Forelimb muscle (tissue), 1 donor: ENCODE data around the gene GPR141. TPM values are rescaled to one million over a fixed set of nuclear protein-coding genes. Genes with fewer than 3 reads are reported as not detected.

Experiments used
- DNase-seq: peaks from one replicate; pipeline ENCODE4 v3.0.0-alpha.2; 2013; ENCODE audit warnings: low read depth
- polyA plus RNA-seq: library from polyadenylated mRNA; unstranded; fragments of 120-200 nt; gene quantifications from one replicate; pipeline ENCODE4 v1.2.1, GENCODE V29; 2013; ENCODE audit not compliant: insufficient read length

GPR141 gene
- polyA plus RNA-seq, 1 donor: 0.40 TPM

DNA sequence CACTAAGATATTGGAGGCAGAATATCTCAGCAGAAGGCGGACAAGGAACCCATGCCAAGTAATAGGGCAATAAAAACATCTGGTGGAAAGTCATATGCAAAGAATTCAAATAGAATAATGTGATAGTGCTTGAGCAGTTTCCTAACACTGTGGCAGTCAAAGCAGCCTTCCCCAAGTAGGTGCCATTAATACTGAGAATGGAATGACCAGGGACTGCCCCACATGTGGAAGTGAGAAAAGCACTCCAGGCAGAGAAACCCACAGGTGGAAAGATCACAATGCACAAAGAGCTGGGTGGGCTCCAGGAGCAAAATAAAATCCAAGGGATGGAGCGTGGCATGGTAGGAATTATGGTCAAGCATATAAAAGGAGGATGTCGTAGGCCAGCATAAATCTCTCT is 100.4 kb downstream of the GPR141 start:
- no peak for DNase-seq

DNA sequence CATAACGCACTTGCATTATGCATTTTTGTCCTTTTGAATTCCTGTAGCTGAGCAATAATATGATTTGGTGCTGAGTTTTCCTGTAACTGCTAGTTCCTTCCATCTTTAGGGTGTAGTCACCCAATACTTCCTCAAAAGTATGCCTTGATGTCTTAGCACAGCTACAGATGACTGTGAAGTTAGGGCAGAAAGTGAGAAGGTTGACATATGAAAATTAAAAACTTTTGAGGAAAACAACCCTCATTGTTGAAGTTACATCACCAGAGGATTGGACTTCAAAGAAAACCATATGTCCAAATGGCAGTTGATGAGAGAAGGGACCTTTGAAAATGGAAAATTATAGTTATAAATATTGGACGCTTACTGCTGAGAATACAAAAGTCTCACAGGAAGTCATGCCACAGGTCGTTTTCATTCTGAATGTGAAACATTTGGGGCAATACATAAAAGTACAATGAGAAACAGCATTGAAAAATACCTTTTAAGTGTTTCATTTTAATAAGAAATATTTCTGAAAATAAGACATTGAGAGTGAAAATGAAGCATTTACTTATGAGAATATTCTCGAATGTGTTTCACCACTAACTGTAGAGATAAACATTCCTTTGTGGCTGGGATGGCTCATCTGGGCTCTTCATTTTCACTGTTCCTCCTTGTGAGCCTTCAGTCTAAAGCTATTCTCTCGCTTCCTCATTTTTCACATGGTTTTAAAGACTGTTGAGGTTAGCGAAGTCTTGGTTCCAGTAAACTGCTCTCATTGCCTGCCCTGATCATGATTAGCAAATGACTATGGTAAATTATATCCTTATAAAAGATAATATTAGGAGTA is 103.4 kb downstream of the GPR141 start:
- DNase-seq: no peak

Other genes with a start within 250 kb of the GPR141 start
- gene ELMO1, start 234.9 kb upstream of the GPR141 start, polyA plus RNA-seq: 24.5 TPM
- gene NME8, start 164.8 kb downstream of the GPR141 start, polyA plus RNA-seq: not detected
- 22.2 TPM for gene SFRP4, start 233.1 kb downstream of the GPR141 start, polyA plus RNA-seq
- 109 TPM for gene EPDR1, start 236.9 kb downstream of the GPR141 start, polyA plus RNA-seq